ENCODE results near the gene MAOB. TPM values are rescaled to one million over a fixed set of nuclear protein-coding genes. Genes with fewer than 3 reads are reported as not detected.

Gene MAOB
- total RNA-seq, 1 experiment from 2014 or later: 1.1 TPM

- H3K14ac ChIP-seq (ENCODE audit: insufficient read depth, low read length): no peak overlapping the region
- TF ChIP-seq, protein P1, sequence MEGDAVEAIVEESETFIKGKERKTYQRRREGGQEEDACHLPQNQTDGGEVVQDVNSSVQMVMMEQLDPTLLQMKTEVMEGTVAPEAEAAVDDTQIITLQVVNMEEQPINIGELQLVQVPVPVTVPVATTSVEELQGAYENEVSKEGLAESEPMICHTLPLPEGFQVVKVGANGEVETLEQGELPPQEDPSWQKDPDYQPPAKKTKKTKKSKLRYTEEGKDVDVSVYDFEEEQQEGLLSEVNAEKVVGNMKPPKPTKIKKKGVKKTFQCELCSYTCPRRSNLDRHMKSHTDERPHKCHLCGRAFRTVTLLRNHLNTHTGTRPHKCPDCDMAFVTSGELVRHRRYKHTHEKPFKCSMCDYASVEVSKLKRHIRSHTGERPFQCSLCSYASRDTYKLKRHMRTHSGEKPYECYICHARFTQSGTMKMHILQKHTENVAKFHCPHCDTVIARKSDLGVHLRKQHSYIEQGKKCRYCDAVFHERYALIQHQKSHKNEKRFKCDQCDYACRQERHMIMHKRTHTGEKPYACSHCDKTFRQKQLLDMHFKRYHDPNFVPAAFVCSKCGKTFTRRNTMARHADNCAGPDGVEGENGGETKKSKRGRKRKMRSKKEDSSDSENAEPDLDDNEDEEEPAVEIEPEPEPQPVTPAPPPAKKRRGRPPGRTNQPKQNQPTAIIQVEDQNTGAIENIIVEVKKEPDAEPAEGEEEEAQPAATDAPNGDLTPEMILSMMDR (conservative IDR thresholded peaks at IDR 0.05): no peak
- no peaks in the 10 kb centered on the region for H3K4me1 Mint-ChIP-seq
- DNase-seq: no peak
- H4K20me1 ChIP-seq (ENCODE audit: control insufficient read depth, insufficient read depth, insufficient read length): no peaks in the 10 kb centered on the region
- H3K36me3 Mint-ChIP-seq (ENCODE audit: insufficient read depth in 1 of 3, low read depth in 3 of 3): 0 out of 7 replicates have a peak, but pooled peaks cover 0 to 1% (median 0%) of the 10 kb centered on the region in 3 experiments
- H4K91ac ChIP-seq (ENCODE audit: insufficient read length, low read depth, low read length): no peak overlapping the region
- no peaks in the 10 kb centered on the region for H3K79me1 ChIP-seq (ENCODE audit: insufficient read depth, low read depth, low read length, poor library complexity, severe bottlenecking)
- no peak overlapping the region for H3K23ac ChIP-seq (ENCODE audit: insufficient read length, low read depth, low read length)
- H3K9ac ChIP-seq (ENCODE audit: extremely low read depth, insufficient read length, low read length): no peak overlapping the region
- no peak overlapping the region for H2BK5ac ChIP-seq (ENCODE audit: insufficient read length, low read length)
- H4K5ac ChIP-seq (ENCODE audit: insufficient read length, low read depth, low read length): no peak overlapping the region
- H3K4me1 ChIP-seq (ENCODE audit: insufficient read depth, low read length): no peaks in the 10 kb centered on the region
- no peaks in the 10 kb centered on the region; the same call in 1 of the 2 replicates for H3K27me3 Mint-ChIP-seq (ENCODE audit: low read depth)
- H3K9me3 ChIP-seq (ENCODE audit: control insufficient read depth, low read depth, low read length): no peaks in the 10 kb centered on the region
- no peak overlapping the region for H3K4ac ChIP-seq (ENCODE audit: low read depth, low read length)
- no peak overlapping the region for H2AFZ ChIP-seq (ENCODE audit: low read length)
- no CpG with 5 or more reads among the region's 7 CpGs for WGBS (ENCODE audit: extremely low coverage, insufficient read length, low lambda C conversion rate)
- no peak overlapping the region for H2BK120ac ChIP-seq (ENCODE audit: low read depth, low read length, poor library complexity, severe bottlenecking)
- no peak overlapping the region for H3K27ac Mint-ChIP-seq
- no peak overlapping the region for H2BK20ac ChIP-seq (ENCODE audit: low read depth, low read length, poor library complexity, severe bottlenecking)
- H2AK5ac ChIP-seq (ENCODE audit: insufficient read length, low read length): no peak overlapping the region
- H3K4me2 ChIP-seq (ENCODE audit: insufficient read depth, insufficient read length, low read length): no peak overlapping the region
- H3K56ac ChIP-seq (ENCODE audit: insufficient read length, low read depth, low read length): no peak overlapping the region
- no peak overlapping the region for H2BK12ac ChIP-seq (ENCODE audit: insufficient read length, low read depth, low read length)
- H2BK15ac ChIP-seq (ENCODE audit: low read depth, low read length): no peak overlapping the region
- no peak overlapping the region for H3K27ac ChIP-seq (ENCODE audit: insufficient read length, low read depth, low read length)
- H3K27me3 ChIP-seq (ENCODE audit: insufficient read depth, low read length): no peaks in the 10 kb centered on the region
- no peaks in the 10 kb centered on the region for H3K79me2 ChIP-seq (ENCODE audit: insufficient read depth, low read length)
- H3K23me2 ChIP-seq (ENCODE audit: insufficient read length, low read depth, low read length, poor library complexity, severe bottlenecking): no peaks in the 10 kb centered on the region
- no peak overlapping the region for H4K8ac ChIP-seq (replicated peaks; ENCODE audit: insufficient read length, low read depth, low read length)
- peaks cover 41 to 63% of the 10 kb centered on the region in 2 experiments for H3K9me3 Mint-ChIP-seq
- H3K4me3 Mint-ChIP-seq: no peak overlapping the region
- no peak overlapping the region for H3T11ph ChIP-seq (ENCODE audit: low read length)
- H3K18ac ChIP-seq (ENCODE audit: insufficient read length, low read depth, low read length): no peak overlapping the region
Observed at GRCh38 chrX:43741843-43742573, 140.2 kb downstream of the MAOB start.
